ENCODE data around the gene RBBP5.

- TF ChIP-seq, protein P1, sequence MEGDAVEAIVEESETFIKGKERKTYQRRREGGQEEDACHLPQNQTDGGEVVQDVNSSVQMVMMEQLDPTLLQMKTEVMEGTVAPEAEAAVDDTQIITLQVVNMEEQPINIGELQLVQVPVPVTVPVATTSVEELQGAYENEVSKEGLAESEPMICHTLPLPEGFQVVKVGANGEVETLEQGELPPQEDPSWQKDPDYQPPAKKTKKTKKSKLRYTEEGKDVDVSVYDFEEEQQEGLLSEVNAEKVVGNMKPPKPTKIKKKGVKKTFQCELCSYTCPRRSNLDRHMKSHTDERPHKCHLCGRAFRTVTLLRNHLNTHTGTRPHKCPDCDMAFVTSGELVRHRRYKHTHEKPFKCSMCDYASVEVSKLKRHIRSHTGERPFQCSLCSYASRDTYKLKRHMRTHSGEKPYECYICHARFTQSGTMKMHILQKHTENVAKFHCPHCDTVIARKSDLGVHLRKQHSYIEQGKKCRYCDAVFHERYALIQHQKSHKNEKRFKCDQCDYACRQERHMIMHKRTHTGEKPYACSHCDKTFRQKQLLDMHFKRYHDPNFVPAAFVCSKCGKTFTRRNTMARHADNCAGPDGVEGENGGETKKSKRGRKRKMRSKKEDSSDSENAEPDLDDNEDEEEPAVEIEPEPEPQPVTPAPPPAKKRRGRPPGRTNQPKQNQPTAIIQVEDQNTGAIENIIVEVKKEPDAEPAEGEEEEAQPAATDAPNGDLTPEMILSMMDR (IDR thresholded peaks at IDR 0.05) = no peak
- TF ChIP-seq EP300 (IDR thresholded peaks at IDR 0.05) = no peak
Observed at GRCh38 chr1:205069371-205070125, 52.2 kb downstream of the RBBP5 start.

Measured in esophagus muscularis mucosa (tissue), 3 donors.